Lower leg skin (tissue), 4 donors: ENCODE results near the gene POU3F3. TPM values are rescaled to one million over a fixed set of nuclear protein-coding genes. Genes with fewer than 3 reads are reported as not detected.

Source experiments
- DNase-seq, 2 donors: peaks; one replicate each; pipeline ENCODE4 v3.0.0-alpha.2; 2019; ENCODE audit warnings: low spot score in 2 of 2
- H3K4me3 ChIP-seq: fragments of 200-600 bp; sonication (generic); 2 replicates; pipeline ENCODE4 v1.5.1; 2017; ENCODE audit warnings: mild to moderate bottlenecking, low read depth; ENCODE audit not compliant: poor library complexity, severe bottlenecking
- POLR2A ChIP-seq, 2 donors: fragments of 450-650 bp; IDR thresholded peaks; one replicate each; pipeline ENCODE4 v1.6.1; 2016 to 2017; ENCODE audit warnings: antibody characterized with exemption in 2 of 2, mild to moderate bottlenecking in 1 of 2, moderate library complexity in 1 of 2
- WGBS, 2 donors: methylation state at CpG; one replicate each; pipeline ENCODE4 v1.1.5; 2018; 5-methylcytosine and 5-hydroxymethylcytosine counted together
- intact Hi-C: fragments of 100-400 bp; cut with DNase I; formaldehyde crosslinking; loops from one replicate; pipeline ENCODE4 v1.15.0; 2023; ENCODE audit warnings: low total_unique reads
- total RNA-seq, 4 donors: library from RNA; depleted of rRNA; stranded (reverse); fragments of >200 nt; gene quantifications; one replicate each; pipeline ENCODE4 v1.1.0, GENCODE V29; 2016
- TF ChIP-seq, protein P1 (sequence below), 3 donors: fragments of 450-650 bp; IDR thresholded peaks; one replicate each; pipeline ENCODE4 v1.5.1; 2016; ENCODE audit warnings: antibody characterized with exemption in 3 of 3, mild to moderate bottlenecking in 3 of 3, moderate library complexity in 2 of 3

The POU3F3 gene
- total RNA-seq, 4 donors from 2014 or later, result 0.84 to 3.5 (median 2.1) TPM

- TF ChIP-seq, protein P1, sequence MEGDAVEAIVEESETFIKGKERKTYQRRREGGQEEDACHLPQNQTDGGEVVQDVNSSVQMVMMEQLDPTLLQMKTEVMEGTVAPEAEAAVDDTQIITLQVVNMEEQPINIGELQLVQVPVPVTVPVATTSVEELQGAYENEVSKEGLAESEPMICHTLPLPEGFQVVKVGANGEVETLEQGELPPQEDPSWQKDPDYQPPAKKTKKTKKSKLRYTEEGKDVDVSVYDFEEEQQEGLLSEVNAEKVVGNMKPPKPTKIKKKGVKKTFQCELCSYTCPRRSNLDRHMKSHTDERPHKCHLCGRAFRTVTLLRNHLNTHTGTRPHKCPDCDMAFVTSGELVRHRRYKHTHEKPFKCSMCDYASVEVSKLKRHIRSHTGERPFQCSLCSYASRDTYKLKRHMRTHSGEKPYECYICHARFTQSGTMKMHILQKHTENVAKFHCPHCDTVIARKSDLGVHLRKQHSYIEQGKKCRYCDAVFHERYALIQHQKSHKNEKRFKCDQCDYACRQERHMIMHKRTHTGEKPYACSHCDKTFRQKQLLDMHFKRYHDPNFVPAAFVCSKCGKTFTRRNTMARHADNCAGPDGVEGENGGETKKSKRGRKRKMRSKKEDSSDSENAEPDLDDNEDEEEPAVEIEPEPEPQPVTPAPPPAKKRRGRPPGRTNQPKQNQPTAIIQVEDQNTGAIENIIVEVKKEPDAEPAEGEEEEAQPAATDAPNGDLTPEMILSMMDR (IDR thresholded peaks at IDR 0.05), result no peak
- TF ChIP-seq POLR2A (IDR thresholded peaks at IDR 0.05), result no peak
- intact Hi-C loops, result no loop called here
- no peak for DNase-seq
- WGBS, 2 donors, result 86 to 87% methylated on average over 15 of the region's 15 CpGs
- H3K4me3 ChIP-seq, result no peak overlapping the region
Observed at GRCh38 chr2:104889960-104890684, 36.2 kb downstream of the POU3F3 start.

DNA sequence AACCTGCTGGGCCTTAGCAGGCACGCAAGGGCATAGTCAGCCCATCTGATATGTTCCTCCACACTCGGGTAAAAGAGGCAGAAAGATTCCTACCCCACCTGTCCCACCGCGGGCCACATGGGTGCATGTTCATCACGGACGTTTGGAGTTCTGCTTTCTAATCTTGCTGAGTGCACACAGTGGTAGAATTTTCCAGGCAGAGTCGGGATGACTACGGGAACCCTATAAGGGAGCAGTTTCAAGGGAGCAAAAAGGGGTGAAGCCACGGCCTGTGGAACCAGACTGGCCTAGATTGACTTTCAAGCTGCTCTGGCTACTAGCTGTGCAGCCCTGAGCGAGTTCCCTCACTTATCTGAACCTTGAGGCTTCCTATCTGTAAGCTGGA, 36.8 kb downstream of the POU3F3 start:
- no peak for DNase-seq
- whole genome bisulfite sequencing, 2 donors, result 88 to 91% methylated on average over 10 of the region's 10 CpGs
- TF ChIP-seq, protein P1 (IDR thresholded peaks at IDR 0.05), result no peak
- TF ChIP-seq POLR2A (IDR thresholded peaks at IDR 0.05), result no peak
- intact Hi-C loops, result no loop called here
- H3K4me3 ChIP-seq, result no peak overlapping the region

DNA sequence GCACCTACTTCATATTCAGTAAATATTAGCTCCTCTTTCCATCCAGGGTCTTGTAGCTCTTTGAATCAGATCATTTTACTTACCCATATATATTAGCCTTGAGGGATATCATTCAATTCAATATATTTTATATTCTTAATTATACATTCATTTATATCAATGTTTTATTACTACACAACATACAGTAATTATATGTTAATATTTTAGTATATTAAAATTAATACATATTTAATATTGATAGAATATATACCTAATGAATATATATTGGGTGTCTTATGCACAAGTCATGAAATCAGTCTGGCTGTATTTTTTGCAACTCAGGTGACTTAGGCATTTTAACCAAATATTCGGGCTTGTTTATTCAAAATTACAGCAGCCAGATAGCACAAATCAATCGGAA, 37.2 kb downstream of the POU3F3 start:
- TF ChIP-seq POLR2A (IDR thresholded peaks at IDR 0.05), result no peak
- TF ChIP-seq, protein P1 (IDR thresholded peaks at IDR 0.05), result no peak
- intact Hi-C loops, result no loop called here
- WGBS, 2 donors, result 85 to 88% methylated on average over 2 of the region's 2 CpGs
- H3K4me3 ChIP-seq, result no peak overlapping the region
- DNase-seq, result no peak

GRCh38 chr2:104896446-104896845, 42.5 kb downstream of the POU3F3 start:
- intact Hi-C loops, result no loop called here
- no peak for TF ChIP-seq POLR2A (IDR thresholded peaks at IDR 0.05)
- TF ChIP-seq, protein P1 (IDR thresholded peaks at IDR 0.05), result no peak
- H3K4me3 ChIP-seq, result no peak overlapping the region
- 54 to 62% methylated on average over 8 of the region's 8 CpGs for WGBS, 2 donors
- no peak for DNase-seq

- TF ChIP-seq, protein P1 (IDR thresholded peaks at IDR 0.05), result no peak
- no peak for TF ChIP-seq POLR2A (IDR thresholded peaks at IDR 0.05)
- intact Hi-C loops, result no loop called here
- 51 to 58% methylated on average over 8 of the region's 8 CpGs for WGBS, 2 donors
- H3K4me3 ChIP-seq, result no peak overlapping the region
- peak in 1 of 2 donors; percentile 32 for DNase-seq
Observed at GRCh38 chr2:104897515-104898184, 43.7 kb downstream of the POU3F3 start.
